Kidney (tissue), 14 donors: ENCODE measurements around the gene ZBTB7A. TPM values are rescaled to one million over a fixed set of nuclear protein-coding genes. Genes with fewer than 3 reads are reported as not detected.

ENCODE experiments used
- DNase-seq, 5 donors: peaks; one replicate each; pipeline ENCODE4 v3.0.0-alpha.2; 2013 to 2020
- FAIRE-seq: peaks from 2 replicates; lab custom pipeline; 2012; peaks lifted over from hg19 to GRCh38; lab: Jason Lieb, UNC
- H3K27ac ChIP-seq, 2 donors: one replicate each; pipeline ENCODE4 v1.7.0; 2013; ENCODE audit warnings: low read depth in 2 of 2, low read length in 2 of 2, inconsistent platforms in 1 of 2
- H3K27me3 ChIP-seq: one replicate; pipeline ENCODE4 v1.7.1; 2013; ENCODE audit warnings: low read length, inconsistent platforms; ENCODE audit not compliant: control insufficient read depth, insufficient read depth
- H3K36me3 ChIP-seq, 3 donors: one replicate each; pipeline versions ENCODE4 v1.7.0 to v1.7.1; 2013; ENCODE audit warnings: low read length in 3 of 3, control low read depth in 1 of 3, inconsistent platforms in 1 of 3; ENCODE audit not compliant: insufficient read depth in 3 of 3, control insufficient read depth in 2 of 3
- H3K4me1 ChIP-seq, 3 donors: one replicate each; pipeline versions ENCODE4 v1.7.0 to v1.7.1; 2013; ENCODE audit warnings: low read length in 3 of 3, inconsistent platforms in 1 of 3, low read depth in 1 of 3; ENCODE audit not compliant: control insufficient read depth in 2 of 3, insufficient read depth in 2 of 3
- H3K4me3 ChIP-seq, 3 donors: one replicate each; pipeline versions ENCODE4 v1.7.0 to v1.8.1; 2013; ENCODE audit warnings: low read length in 3 of 3, control low read depth in 1 of 3, inconsistent platforms in 1 of 3
- H3K9ac ChIP-seq, 3 donors: one replicate each; pipeline versions ENCODE4 v1.7.0 to v1.7.1; 2013; ENCODE audit warnings: low read length in 3 of 3, control low read depth in 1 of 3, inconsistent platforms in 1 of 3
- H3K9me3 ChIP-seq, 3 donors: one replicate each; pipeline versions ENCODE4 v1.7.0 to v1.7.1; 2013; ENCODE audit warnings: low read length in 3 of 3, control low read depth in 1 of 3, inconsistent platforms in 1 of 3; ENCODE audit not compliant: control insufficient read depth in 2 of 3, insufficient read depth in 1 of 3
- CTCF ChIP-seq: IDR thresholded peaks from 3 replicates; pipeline ENCODE4 v1.5.1; 2012; ENCODE audit warnings: mild to moderate bottlenecking, moderate library complexity, borderline replicate concordance; ENCODE audit not compliant: insufficient read depth; ENCODE audit errors: extremely low read depth
- intact Hi-C: fragments of 100-400 bp; cut with DNase I; formaldehyde crosslinking; loops from one replicate; pipeline ENCODE4 v1.11.1; 2022
- polyA plus RNA-seq: library from polyadenylated mRNA; stranded (reverse); fragments of 350-450 nt; fragmentation: Illumina TruSeq; extraction: RNeasy Lipid Tissue Mini Kit (QIAGEN cat#74804); gene quantifications from one replicate; pipeline ENCODE4 v1.2.3, GENCODE V29; 2014; ENCODE audit warnings: low read depth, low replicate concordance; ENCODE audit not compliant: insufficient read depth
- total RNA-seq: library from RNA; stranded (reverse); fragmentation: NEBNext Ultra II Directional; extraction: Animal tissue kit (Norgen Biotek cat#: 25700); gene quantifications from one replicate; pipeline ENCODE4 v1.2.1, GENCODE V29; 2021
- donor health status: control.
- donor health status: control.
- donor health status: control.
- donor health status: control.
- donor health status: control.
- donor health status: DM: yes; HTN: yes; CAD: no.
- donor health status: Normal renal cell carcinoma (clear cell type).

Gene ZBTB7A
- total and polyA plus RNA-seq, 2 donors from 2014 or later, result 8.9 to 53.2 TPM

GRCh38 chr19:4037301-4037949 lies 29.3 kb downstream of the ZBTB7A start:
- Histone ChIP-seq H3K9ac (no peak overlapping the region), H3K4me3 (no peak overlapping the region), H3K27me3 (no peaks in the 10 kb centered on the region), H3K9me3 (peaks cover 0 to 3% (median 0%) of the 10 kb centered on the region in 3 donors), H3K4me1 (peaks cover 0 to 2% (median 0%) of the 10 kb centered on the region in 3 donors), H3K27ac (no peak overlapping the region), H3K36me3 (peaks cover 13 to 17% (median 14%) of the 10 kb centered on the region in 3 donors)
- FAIRE-seq (no peak), DNase-seq (no peak)
- intact Hi-C loops, result no loop called here
- no peak for TF ChIP-seq CTCF

DNA sequence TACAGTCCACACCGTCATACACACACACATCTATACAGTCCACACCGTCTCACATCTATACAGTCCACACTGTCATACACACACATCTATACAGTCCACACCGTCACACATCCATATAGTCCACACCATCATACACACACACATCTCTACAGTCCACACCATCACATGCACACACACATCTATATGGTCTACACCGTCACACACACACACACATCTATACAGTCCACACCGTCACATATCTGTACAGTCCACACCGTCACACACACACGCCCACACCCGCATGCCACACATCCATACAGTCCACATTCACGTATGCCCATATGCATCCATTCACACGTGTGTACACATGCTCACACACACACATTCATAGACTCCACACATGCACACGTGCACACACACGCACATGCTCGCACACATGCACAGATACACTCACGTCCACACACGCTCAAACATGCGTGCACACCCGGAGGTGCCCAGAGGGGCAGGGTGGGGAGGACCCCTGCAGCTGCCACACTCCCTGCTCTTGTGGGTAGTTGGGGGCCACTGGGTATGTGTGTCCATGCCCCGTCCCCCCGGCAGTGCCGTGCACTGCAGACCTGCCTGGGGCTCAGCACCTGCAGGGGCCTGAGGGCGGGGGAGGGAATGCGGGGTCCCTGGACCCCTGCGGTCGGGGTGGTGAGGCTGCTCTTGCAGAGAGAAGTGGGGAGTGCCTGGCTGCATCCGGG lies 30.0 kb downstream of the ZBTB7A start:
- TF ChIP-seq CTCF, result no peak
- no peak overlapping the region for H3K9ac ChIP-seq
- intact Hi-C loops, result no loop called here
- no peaks in the 10 kb centered on the region for H3K27me3 ChIP-seq
- H3K9me3 ChIP-seq, result peaks cover 0 to 3% (median 0%) of the 10 kb centered on the region in 3 donors
- FAIRE-seq (no peak), DNase-seq (no peak)
- H3K4me1 ChIP-seq, result no peaks in the 10 kb centered on the region
- H3K4me3 ChIP-seq, result no peak overlapping the region
- H3K27ac ChIP-seq, result no peak overlapping the region
- peaks cover 13 to 17% (median 14%) of the 10 kb centered on the region in 3 donors for H3K36me3 ChIP-seq

DNA sequence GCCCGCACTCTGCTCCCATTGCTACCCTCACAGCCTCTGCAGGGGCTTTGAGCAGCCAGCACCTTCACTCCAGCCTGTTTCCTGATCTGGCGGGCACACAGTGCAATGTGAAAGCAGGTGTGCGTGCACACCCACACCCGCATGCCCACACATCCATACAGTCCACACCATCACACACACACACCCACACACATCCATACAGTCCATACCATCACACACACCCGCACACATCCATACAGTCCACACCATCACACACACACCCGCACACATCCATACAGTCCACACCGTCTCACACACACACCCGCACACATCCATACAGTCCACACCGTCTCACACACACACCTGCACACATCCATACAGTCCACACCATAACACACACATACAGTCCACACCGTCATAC lies 31.1 kb downstream of the ZBTB7A start:
- TF ChIP-seq CTCF, result no peak
- no peak overlapping the region for H3K9ac ChIP-seq
- H3K27me3 ChIP-seq, result no peaks in the 10 kb centered on the region
- peaks cover 0 to 3% (median 0%) of the 10 kb centered on the region in 3 donors for H3K9me3 ChIP-seq
- no peak overlapping the region for H3K4me3 ChIP-seq
- H3K36me3 ChIP-seq, result peaks cover 13 to 17% (median 15%) of the 10 kb centered on the region in 3 donors
- H3K27ac ChIP-seq, result no peak overlapping the region
- no peaks in the 10 kb centered on the region for H3K4me1 ChIP-seq
- DNase-seq (no peak), FAIRE-seq (no peak)
- intact Hi-C loops, result no loop called here
